H1 (cell line): ENCODE measurements around the gene LTO1. TPM values are rescaled to one million over a fixed set of nuclear protein-coding genes. Genes with fewer than 3 reads are reported as not detected.

Experiments
- ASH2L ChIP-seq: fragments of 200-600, 300-600 bp; sonication (generic); IDR thresholded peaks from one replicate; pipeline ENCODE4 v1.7.1; 2017; ENCODE audit warnings: low read length
- CHD2 ChIP-seq: IDR thresholded peaks from 2 replicates; pipeline ENCODE4 v1.6.1; 2012; ENCODE audit warnings: low read length, improper control_type of control experiment
- CREB1 ChIP-seq: IDR thresholded peaks from 2 replicates; pipeline ENCODE4 v1.6.1; 2012; ENCODE audit warnings: inconsistent platforms
- MAX ChIP-seq: IDR thresholded peaks from 2 replicates; pipeline ENCODE4 v1.6.1; 2012; ENCODE audit warnings: inconsistent platforms
- NRF1 ChIP-seq: IDR thresholded peaks from 2 replicates; pipeline ENCODE4 v1.6.1; 2011; ENCODE audit warnings: mild to moderate bottlenecking, low read depth, low read length, improper control_type of control experiment
- RBBP5 ChIP-seq: IDR thresholded peaks from 2 replicates; pipeline ENCODE4 v1.7.1; 2012; ENCODE audit warnings: low read depth, mild to moderate bottlenecking, inconsistent platforms, low read length, moderate library complexity, borderline replicate concordance
- SP1 ChIP-seq: IDR thresholded peaks from 2 replicates; pipeline ENCODE4 v1.6.1; 2011; ENCODE audit warnings: low read depth, low read length
- SP2 ChIP-seq: IDR thresholded peaks from 2 replicates; pipeline ENCODE4 v1.6.1; 2012; ENCODE audit warnings: mild to moderate bottlenecking, low read length, inconsistent platforms
- TBP ChIP-seq: IDR thresholded peaks from 2 replicates; pipeline ENCODE4 v1.6.1; 2011; ENCODE audit warnings: low read depth, low read length, improper control_type of control experiment
- TCF12 ChIP-seq: IDR thresholded peaks from 2 replicates; pipeline ENCODE4 v1.6.1; 2011; ENCODE audit warnings: low read depth, mild to moderate bottlenecking, low read length
- TEAD4 ChIP-seq: IDR thresholded peaks from 2 replicates; pipeline ENCODE4 v1.6.1; 2012; ENCODE audit warnings: low read depth, low read length, inconsistent platforms, mixed read lengths
- YY1 ChIP-seq: IDR thresholded peaks from 2 replicates; pipeline ENCODE4 v1.6.1; 2011; ENCODE audit warnings: low read depth, mild to moderate bottlenecking, low read length
- ZNF274 ChIP-seq: IDR thresholded peaks from 2 replicates; pipeline ENCODE4 v1.7.0; 2012; ENCODE audit warnings: low read length, borderline replicate concordance; ENCODE audit errors: extremely low read depth
- polyA plus RNA-seq, 7 experiments: library from polyadenylated mRNA; depleted of rRNA in 3 of 7; stranded (reverse) in 5 of 7; unstranded in 2 of 7; fragments of >200 nt in 5 of 7; fragments of 200-250 nt in 2 of 7; gene quantifications; 1 replicate in 5 of 7; 2 replicates in 1 of 7; 4 replicates in 1 of 7; pipeline versions ENCODE4 v1.2.1 to v1.2.3, GENCODE V29; 2011 to 2013; ENCODE audit warnings: missing spikeins in 2 of 7, mixed read lengths in 2 of 7
- total RNA-seq: library from RNA; stranded (reverse); fragmentation: NEBNext Ultra II Directional; extraction: Animal tissue kit (Norgen Biotek cat#: 25700); gene quantifications from 2 replicates; pipeline ENCODE4 v1.2.1, GENCODE V29; 2021
- TF ChIP-seq, protein P1 (sequence below): IDR thresholded peaks from 2 replicates; pipeline ENCODE4 v1.6.1; 2012; ENCODE audit warnings: inconsistent platforms
- TF ChIP-seq, protein P2 (sequence below): IDR thresholded peaks from 2 replicates; pipeline ENCODE4 v1.6.1; 2012; ENCODE audit warnings: low read length, inconsistent platforms

Gene LTO1
- total and polyA plus RNA-seq, 2 of the 8 experiments (the other 6 are each of a cell fraction or from before 2014, with no cell fraction given) = 15.4 to 21.3 TPM

DNA sequence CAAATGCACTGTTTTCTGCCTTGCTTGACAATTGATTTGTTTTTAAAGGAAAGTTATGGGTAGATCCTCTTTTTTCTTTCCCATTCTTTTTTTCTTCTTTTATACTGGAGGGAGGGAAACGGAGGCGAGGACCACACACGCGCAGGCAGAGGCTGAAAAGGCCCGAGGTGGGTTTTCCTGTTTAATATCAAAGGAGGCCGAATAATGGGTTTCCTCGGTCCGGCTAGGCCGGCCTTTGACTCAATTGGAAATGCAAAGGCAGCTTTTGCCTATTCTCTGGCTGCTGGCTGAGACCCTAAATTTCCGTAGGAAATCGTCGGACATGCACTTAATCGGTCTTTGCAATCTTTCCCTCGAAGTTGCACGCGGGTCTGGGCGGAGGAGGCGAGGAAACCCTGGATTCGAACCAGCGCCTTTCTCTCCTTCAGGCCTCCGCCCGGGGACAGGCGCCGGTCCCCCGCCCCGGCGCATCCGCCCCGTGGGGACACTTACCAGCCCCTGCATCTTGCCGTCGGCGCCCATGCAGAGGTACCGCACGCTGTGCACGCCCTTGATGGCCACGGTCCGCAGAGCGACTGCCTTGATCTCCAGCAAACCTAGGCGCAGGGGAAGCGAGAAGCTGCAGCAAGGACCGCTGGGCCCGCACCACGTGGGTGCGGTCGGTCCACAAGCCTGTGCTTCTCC lies 27.8 kb upstream of the LTO1 start (continued):
- TF ChIP-seq MAX (peak; percentile 85), NRF1 (no peak), CHD2 (no peak), ZNF274 (no peak), TBP (no peak), SP1 (no peak), ASH2L (no peak), RBBP5 (no peak), TEAD4 (no peak), SP2 (no peak), YY1 (no peak), CREB1 (no peak), TCF12 (no peak)
- TF ChIP-seq, protein P1, sequence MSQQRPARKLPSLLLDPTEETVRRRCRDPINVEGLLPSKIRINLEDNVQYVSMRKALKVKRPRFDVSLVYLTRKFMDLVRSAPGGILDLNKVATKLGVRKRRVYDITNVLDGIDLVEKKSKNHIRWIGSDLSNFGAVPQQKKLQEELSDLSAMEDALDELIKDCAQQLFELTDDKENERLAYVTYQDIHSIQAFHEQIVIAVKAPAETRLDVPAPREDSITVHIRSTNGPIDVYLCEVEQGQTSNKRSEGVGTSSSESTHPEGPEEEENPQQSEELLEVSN = peak; percentile 93
- TF ChIP-seq, protein P2, sequence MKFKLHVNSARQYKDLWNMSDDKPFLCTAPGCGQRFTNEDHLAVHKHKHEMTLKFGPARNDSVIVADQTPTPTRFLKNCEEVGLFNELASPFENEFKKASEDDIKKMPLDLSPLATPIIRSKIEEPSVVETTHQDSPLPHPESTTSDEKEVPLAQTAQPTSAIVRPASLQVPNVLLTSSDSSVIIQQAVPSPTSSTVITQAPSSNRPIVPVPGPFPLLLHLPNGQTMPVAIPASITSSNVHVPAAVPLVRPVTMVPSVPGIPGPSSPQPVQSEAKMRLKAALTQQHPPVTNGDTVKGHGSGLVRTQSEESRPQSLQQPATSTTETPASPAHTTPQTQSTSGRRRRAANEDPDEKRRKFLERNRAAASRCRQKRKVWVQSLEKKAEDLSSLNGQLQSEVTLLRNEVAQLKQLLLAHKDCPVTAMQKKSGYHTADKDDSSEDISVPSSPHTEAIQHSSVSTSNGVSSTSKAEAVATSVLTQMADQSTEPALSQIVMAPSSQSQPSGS = no peak
